AG09319 (cell line): Measurements from ENCODE around the gene ITGB3.

Source experiments
- DNase-seq: peaks from one replicate; pipeline ENCODE4 v3.0.0-alpha.2; 2010; ENCODE audit warnings: low read depth; ENCODE audit errors: extremely low read depth
- TF ChIP-seq, protein P1 (sequence below): IDR thresholded peaks from 2 replicates; pipeline ENCODE4 v1.5.1; 2011; ENCODE audit warnings: low read depth, mild to moderate bottlenecking, inconsistent platforms, low read length, moderate library complexity

Gene ITGB3

DNA sequence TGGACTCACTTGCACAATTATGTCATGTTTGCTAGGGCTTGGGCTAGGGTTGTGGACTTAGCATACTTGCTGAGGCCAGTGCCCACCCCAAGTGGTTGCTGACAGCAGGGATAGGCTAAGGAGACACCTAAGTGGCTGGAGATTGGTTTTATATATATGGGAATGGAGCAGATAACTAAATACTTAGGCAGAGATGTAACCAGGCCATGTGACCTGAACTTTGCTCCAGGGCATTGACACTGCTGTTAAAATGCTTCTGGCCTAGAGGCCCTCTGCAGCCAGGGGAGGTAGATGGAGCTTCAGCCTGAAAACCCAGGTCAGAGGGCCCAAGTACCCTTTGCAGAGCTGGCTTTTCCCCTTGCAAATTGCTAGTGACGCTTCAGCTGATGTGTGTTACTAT is 1.4 kb upstream of the ITGB3 start:
- DNase-seq: no peak
- TF ChIP-seq, protein P1, sequence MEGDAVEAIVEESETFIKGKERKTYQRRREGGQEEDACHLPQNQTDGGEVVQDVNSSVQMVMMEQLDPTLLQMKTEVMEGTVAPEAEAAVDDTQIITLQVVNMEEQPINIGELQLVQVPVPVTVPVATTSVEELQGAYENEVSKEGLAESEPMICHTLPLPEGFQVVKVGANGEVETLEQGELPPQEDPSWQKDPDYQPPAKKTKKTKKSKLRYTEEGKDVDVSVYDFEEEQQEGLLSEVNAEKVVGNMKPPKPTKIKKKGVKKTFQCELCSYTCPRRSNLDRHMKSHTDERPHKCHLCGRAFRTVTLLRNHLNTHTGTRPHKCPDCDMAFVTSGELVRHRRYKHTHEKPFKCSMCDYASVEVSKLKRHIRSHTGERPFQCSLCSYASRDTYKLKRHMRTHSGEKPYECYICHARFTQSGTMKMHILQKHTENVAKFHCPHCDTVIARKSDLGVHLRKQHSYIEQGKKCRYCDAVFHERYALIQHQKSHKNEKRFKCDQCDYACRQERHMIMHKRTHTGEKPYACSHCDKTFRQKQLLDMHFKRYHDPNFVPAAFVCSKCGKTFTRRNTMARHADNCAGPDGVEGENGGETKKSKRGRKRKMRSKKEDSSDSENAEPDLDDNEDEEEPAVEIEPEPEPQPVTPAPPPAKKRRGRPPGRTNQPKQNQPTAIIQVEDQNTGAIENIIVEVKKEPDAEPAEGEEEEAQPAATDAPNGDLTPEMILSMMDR: no peak

DNA sequence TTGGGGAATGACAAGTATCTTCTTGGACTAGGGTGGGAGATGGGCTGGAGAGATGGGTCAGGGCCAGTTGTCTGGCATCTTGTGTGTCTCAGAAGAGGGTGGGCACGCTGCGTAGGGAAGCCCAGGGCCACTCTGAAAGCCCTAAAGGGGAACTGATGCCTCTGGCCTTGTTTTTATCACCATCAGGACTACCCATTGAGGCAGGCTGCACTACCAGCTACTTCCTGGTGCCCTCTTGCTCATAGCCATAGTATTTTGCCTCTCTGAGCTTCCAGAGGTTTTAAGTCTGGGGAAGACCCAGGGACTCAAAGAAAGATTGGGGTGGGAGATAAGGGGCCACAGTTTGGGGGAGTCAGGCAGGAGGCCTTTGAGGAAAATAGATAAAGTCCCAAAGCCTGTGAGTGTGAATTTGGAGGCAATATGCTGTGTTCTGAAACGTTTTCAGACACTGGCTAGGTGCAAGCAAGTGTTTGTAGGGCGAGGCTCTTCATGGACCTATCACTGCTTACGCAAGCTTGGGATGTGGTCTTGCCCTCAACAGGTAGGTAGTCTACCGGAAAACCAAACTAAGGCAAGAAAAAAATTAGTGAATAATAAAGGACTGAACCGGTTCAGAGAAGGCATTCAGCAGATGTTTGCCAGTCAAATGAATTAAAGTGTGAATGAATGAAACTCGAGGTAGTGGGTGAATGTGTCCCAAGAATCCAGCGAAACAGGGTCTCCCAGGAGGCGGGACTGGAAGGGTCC is 688 bp upstream of the ITGB3 start:
- no peak for DNase-seq
- TF ChIP-seq, protein P1: no peak

DNA sequence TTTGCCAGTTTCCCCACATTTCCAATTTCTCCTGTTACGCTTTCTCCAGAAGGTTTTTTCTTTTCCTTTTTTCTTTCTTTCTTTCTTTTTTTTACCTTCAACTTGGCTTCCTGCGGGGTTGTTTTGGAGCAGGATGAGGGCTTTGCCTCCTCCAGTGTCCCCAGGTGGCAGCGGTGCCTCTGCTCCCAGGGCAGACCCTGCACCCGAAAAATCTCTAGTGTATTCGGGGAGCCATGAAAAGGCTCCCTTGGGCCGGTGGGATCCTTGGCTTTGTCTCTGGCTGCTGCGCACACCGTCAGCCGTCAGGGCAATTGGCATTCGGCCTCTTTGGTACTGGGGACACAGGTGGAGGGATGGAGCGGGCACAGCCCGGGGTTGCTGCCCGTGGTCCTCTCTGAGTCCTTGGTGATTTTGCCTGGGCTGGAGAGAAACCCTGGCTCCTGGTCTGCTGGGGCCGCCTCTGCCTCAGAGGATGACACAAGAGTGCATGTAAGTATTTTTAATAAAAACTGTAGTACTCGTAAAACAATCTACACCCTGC is 846 bp downstream of the ITGB3 start:
- TF ChIP-seq, protein P1: no peak
- no peak for DNase-seq

GRCh38 chr17:47257651-47258339 is 4.2 kb downstream of the ITGB3 start:
- no peak for DNase-seq
- TF ChIP-seq, protein P1: no peak

DNA sequence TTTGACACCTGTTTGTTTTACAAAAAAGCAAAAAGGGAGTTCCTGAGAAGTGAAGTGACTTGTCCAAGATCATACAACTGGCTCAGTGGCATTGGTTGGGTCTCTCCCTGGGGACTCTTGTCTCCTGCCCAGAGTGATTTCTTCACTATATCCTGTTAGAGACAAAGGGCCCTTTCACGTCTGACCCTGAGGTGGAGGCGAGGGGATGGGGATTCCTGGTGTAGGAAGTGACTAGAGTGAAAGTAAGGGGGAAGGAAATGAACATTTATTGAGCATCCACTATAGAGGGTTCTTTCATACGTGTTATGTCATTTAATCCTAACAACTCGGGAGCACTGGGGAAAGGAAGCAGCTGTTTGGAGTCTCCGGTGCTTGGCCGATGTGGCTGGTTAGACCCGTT is 9.0 kb downstream of the ITGB3 start:
- TF ChIP-seq, protein P1: no peak
- no peak for DNase-seq

GRCh38 chr17:47264166-47264565 is 10.5 kb downstream of the ITGB3 start:
- TF ChIP-seq, protein P1: no peak
- no peak for DNase-seq

DNA sequence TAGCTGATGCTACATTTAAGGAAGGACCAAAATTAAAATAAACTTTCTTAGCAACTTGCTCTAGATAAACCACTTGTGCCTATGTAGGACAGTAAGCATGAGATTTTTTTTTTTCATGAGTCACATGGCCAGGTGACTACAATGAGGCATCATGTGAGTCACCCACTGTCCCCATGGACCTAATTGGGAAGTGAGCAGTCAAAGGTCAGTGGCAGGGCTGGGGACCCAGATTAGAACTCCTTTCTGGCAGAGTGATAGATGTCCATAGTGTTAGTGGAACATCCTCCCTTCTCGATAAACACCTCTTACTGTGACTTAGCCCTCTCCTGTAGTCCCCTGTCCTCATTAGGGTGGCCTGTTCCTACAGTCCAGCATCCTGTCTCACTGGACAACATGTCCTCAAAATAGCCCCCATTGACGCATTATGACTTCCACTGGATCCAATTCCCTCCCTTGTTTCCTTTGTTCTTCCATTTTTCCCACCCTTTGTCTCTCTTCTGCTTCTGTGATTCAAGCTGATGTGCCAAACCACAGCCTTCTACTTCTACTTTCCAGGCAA is 12.4 kb downstream of the ITGB3 start:
- no peak for DNase-seq
- TF ChIP-seq, protein P1: no peak
